Measurements from ENCODE around the gene NAA40.

NAA40 gene

GRCh38 chr11:63993100-63993499 is 54.3 kb downstream of the NAA40 start:
- DNase-seq, result no peak

GRCh38 chr11:63993993-63994392 is 55.2 kb downstream of the NAA40 start:
- DNase-seq, result no peak

- DNase-seq, result no peak
These were observed 57.7 kb downstream of the NAA40 start for GRCh38 chr11:63996512-63996911.

GRCh38 chr11:63997104-63997700 is 58.4 kb downstream of the NAA40 start:
- no peak for DNase-seq

GRCh38 chr11:63997801-63998337 is 59.1 kb downstream of the NAA40 start:
- DNase-seq, result no peak

- peak; percentile 49 for DNase-seq
These were observed 60.0 kb downstream of the NAA40 start for GRCh38 chr11:63998558-63999348.

GRCh38 chr11:63999349-64000025 is 60.7 kb downstream of the NAA40 start:
- DNase-seq, result peak; percentile 83

GRCh38 chr11:64000026-64000739 is 61.4 kb downstream of the NAA40 start:
- DNase-seq, result no peak

- no peak for DNase-seq
These were observed 62.1 kb downstream of the NAA40 start for GRCh38 chr11:64000740-64001483.

- DNase-seq, result no peak
These were observed 63.0 kb downstream of the NAA40 start for GRCh38 chr11:64001484-64002420.

- no peak for DNase-seq
These were observed 65.2 kb downstream of the NAA40 start for GRCh38 chr11:64003807-64004589.

- no peak for DNase-seq
These were observed 65.8 kb downstream of the NAA40 start for GRCh38 chr11:64004590-64004984.

GRCh38 chr11:64005691-64006090 is 66.9 kb downstream of the NAA40 start:
- no peak for DNase-seq

GRCh38 chr11:64006398-64006797 is 67.6 kb downstream of the NAA40 start:
- no peak for DNase-seq
